GM06990 (cell line): Measurements from ENCODE around the gene ZHX3.

Source experiments
- DNase-seq: peaks from one replicate; pipeline ENCODE4 v3.0.0-alpha.2; 2011; ENCODE audit not compliant: insufficient read length; ENCODE audit errors: extremely low read depth
- H3K27me3 ChIP-seq: replicated peaks from 2 replicates; pipeline ENCODE4 v1.6.0; 2011; ENCODE audit warnings: low read length; ENCODE audit not compliant: control insufficient read depth, insufficient read depth
- H3K36me3 ChIP-seq: 2 replicates; pipeline ENCODE4 v1.5.1; 2011; ENCODE audit warnings: low read length; ENCODE audit not compliant: control insufficient read depth, insufficient read depth
- H3K4me3 ChIP-seq: replicated peaks from 2 replicates; pipeline ENCODE4 v1.5.1; 2011; ENCODE audit warnings: low read depth, mild to moderate bottlenecking, control low read depth, low read length
- CTCF ChIP-seq: IDR thresholded peaks from 2 replicates; pipeline ENCODE4 v1.5.1; 2011; ENCODE audit warnings: low read length, control low read depth, mild to moderate bottlenecking, inconsistent platforms; ENCODE audit not compliant: insufficient read depth, poor library complexity, severe bottlenecking

The ZHX3 gene

GRCh38 chr20:41182296-41183212 lies 135.0 kb downstream of the ZHX3 start:
- no peak for DNase-seq
- TF ChIP-seq CTCF, result no peak

GRCh38 chr20:41181567-41181966 lies 136.0 kb downstream of the ZHX3 start:
- Histone ChIP-seq H3K27me3 (no peaks in the 10 kb centered on the region), H3K36me3 (peaks cover 6% of the 10 kb centered on the region), H3K4me3 (no peak overlapping the region)
- no peak for TF ChIP-seq CTCF
- DNase-seq, result no peak

More at GRCh38 chr20:41182296-41183212, 135.0 kb downstream of the ZHX3 start:
- H3K36me3 ChIP-seq, result peaks cover 3% of the 10 kb centered on the region
- no peak overlapping the region for H3K4me3 ChIP-seq
- H3K27me3 ChIP-seq, result no peaks in the 10 kb centered on the region

GRCh38 chr20:41180599-41181333 lies 136.8 kb downstream of the ZHX3 start:
- Histone ChIP-seq H3K27me3 (no peaks in the 10 kb centered on the region), H3K36me3 (peaks cover 7% of the 10 kb centered on the region), H3K4me3 (no peak overlapping the region)
- no peak for TF ChIP-seq CTCF
- no peak for DNase-seq

- H3K4me3 ChIP-seq, result no peak overlapping the region
- no peak for DNase-seq
- no peak for TF ChIP-seq CTCF
- peaks cover 8% of the 10 kb centered on the region for H3K36me3 ChIP-seq
- H3K27me3 ChIP-seq, result no peaks in the 10 kb centered on the region
These were observed 137.6 kb downstream of the ZHX3 start for GRCh38 chr20:41179961-41180360.

GRCh38 chr20:41178904-41179432 lies 138.6 kb downstream of the ZHX3 start:
- TF ChIP-seq CTCF, result no peak
- Histone ChIP-seq H3K4me3 (no peak overlapping the region), H3K36me3 (peaks cover 12% of the 10 kb centered on the region), H3K27me3 (no peaks in the 10 kb centered on the region)
- DNase-seq, result no peak
